Tongue (tissue), 2 donors: ENCODE measurements around the gene CAVIN2. TPM values are rescaled to one million over a fixed set of nuclear protein-coding genes. Genes with fewer than 3 reads are reported as not detected.

ENCODE experiments used
- DNase-seq: peaks from one replicate; pipeline ENCODE4 v3.0.0-alpha.2; 2015
- total RNA-seq: library from RNA; depleted of rRNA; stranded (reverse); fragments of >200 nt; gene quantifications from one replicate; pipeline ENCODE4 v1.2.3, GENCODE V29; 2014

The CAVIN2 gene
- total RNA-seq, 1 donor from 2014 or later: 75.5 TPM

DNA sequence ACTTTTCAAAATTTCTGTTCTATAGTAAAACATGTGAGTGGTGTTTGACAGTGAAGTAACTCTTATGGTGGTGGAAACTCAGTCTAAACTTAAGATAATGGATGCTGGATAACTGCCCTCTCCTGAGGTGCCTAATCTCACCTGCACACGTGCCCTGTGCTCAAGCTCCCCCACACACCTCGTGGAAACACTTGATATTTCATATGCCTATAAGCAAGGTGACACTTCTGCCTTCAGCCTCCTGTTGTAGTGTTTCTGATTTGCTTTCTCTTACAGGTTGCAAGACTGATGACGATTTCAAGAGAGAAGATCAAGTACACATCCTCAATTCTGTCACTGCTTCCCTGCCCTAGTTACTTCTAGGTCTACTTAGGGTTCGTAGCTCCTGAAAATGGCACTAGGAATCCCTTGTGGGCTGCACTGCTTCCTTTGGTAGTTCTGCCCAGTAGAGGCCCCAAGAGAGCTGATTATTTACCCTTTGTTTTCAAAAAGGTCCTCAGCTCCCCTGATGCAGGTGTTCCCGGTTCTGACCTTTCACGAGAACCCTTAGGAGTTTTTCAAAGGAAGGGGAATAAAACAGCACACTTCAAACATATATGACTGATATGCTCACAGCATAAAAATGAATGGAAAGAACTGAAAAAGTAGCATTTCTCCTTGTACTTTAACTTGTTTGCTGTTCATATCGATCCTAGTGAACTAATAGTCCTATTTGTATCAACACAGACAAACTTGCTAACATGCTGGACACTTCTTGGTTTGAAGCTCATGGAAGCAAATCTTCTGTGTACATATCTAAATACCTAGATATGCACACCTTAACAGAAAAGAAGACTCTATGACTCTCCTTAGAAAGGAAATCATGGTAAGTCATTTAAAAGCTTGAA is 6.7 kb downstream of the CAVIN2 start:
- DNase-seq: no peak

DNA sequence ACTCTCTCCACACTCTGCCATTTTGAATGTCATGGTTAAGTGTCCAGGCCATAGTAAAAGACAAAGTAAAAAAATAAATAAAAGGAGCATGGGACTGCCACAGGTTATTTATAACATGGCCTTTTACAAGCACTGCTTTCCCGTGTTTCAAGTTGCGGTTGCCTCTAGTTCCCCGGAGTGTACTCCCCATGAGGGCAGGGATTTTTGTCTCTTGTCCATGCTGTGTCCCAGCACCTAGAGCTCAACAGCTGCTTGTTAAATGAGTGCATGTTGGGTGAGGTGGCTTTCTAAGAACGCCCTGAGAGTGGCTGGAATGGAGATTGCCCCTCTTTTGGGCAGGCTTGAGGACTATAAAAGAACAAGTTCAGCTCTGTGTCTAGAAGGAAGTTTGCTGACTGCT is 8.4 kb downstream of the CAVIN2 start:
- DNase-seq: no peak

- no peak for DNase-seq
Measured at GRCh38 chr2:191836853-191837769, 9.8 kb downstream of the CAVIN2 start.

GRCh38 chr2:191836471-191836852 is 10.4 kb downstream of the CAVIN2 start:
- DNase-seq: no peak

GRCh38 chr2:191835539-191836350 is 11.1 kb downstream of the CAVIN2 start:
- no peak for DNase-seq

DNA sequence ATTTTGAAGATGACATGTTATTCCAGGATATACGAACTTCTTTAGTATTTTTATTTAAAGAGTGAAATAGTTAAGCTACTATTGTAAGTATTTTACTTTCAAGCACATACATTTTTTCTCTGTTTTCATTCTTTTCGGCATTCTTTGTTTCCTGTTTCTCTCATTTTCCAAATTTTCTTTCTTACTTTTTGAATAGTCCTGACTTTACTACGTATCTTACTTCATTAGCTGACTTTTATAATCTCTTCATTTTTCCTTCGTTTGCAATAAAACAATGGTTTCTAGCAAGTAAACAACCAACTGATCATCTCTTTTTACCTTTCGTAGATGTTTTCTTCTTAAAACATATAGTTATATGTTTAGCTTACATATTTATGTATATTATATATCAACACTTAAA is 11.8 kb downstream of the CAVIN2 start:
- DNase-seq: no peak

DNA sequence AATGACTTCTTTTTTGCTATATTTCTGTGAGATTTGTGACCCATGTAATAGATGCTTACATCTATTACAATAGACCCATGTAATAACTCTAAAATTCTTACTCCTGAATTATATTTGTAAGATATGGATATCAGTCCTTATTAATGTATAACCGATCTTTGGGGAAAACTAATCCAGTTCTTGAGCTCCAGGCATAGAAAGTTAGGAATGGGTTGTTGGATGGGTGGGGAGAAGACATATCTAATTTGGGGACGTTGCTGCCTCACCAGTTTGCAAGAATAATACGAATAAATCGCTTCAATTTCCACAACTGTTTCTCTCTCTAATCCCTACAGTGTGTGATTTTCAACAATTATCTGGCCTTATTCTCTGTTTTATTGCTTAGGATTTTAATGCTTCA is 13.5 kb downstream of the CAVIN2 start:
- no peak for DNase-seq

DNA sequence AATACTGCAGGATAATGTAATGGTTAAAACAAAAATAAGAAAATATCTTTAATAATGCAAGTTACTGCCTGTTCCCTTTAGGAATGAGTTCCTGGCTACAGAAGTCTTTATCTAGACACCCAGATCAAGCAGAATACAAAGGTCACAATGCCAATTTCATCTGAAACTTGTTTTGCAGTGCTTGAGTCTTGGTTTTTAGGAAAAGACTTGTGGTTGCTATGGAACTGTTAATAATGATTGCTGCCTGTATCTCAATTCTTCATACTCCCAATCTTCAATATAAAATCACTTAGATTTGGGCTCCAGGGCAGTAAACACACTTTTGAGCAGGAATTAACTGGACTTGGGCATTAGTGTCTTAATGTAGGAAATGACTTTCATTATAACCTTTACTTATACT is 14.2 kb downstream of the CAVIN2 start:
- DNase-seq: no peak

DNA sequence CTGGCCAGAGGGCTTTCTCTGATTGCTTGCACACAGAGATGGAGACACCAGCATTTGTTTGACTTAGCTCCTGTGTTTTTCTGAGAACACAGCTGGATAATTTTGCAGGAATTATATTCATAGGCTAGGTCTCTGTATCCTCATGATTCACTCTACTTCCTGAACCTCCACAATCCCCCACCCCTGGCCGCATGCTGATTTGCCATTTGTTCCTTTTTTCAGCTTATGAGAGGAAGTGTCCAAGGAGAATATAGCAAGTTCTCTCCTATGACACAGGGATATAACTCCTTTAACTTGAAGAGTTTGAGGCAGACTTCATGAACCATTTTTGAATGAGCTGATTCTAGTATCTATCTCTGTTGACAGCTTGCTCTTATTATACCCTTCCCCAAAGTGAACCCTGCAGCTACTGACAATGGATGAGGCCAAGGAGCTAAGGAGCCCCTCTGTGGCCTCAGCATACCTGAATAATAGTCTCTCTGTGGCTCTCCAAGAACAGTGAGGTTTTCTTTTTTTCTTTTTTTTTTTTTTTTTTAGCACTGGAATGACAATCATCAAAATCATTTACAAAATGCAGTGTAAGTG is 15.4 kb downstream of the CAVIN2 start:
- no peak for DNase-seq

DNA sequence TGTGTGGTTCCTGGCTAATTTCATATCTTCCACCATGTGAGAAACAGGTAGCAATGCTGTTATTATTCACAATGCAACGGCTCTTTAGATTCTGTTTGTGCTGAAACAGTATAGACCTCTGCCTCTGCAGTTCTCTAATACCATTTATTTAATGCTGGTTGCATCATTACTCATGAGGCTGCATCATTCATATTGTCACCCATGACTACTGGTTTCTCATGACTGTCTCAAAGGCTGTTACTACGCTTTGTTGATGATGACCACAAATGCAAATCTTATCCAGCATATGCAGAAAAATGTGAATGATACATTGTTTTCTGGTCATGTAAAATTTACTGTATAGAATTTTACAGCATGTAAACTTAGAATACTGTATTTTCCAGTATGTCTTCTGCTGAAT is 22.5 kb downstream of the CAVIN2 start:
- DNase-seq: no peak

DNA sequence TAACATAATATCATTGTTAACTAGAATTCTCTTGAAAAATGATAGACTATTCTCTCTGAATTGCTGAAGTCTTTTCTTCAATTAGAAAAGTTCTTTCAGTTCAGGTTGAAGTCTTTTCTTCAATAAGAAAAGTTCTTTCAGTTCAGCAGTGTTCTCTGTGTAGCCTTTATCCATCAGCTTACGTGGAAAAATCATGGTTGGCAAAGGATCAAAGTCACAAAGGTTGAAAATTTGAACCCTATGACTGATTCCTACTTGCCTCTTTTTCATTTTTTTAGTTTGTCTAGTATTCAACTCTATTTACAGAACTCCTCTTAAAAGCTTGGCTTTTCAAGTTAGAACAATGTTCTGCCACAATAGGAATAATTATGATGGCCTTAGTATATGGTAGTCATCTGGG is 25.8 kb downstream of the CAVIN2 start:
- no peak for DNase-seq

GRCh38 chr2:191818725-191819350 is 28.1 kb downstream of the CAVIN2 start:
- DNase-seq: no peak

- no peak for DNase-seq
Measured at GRCh38 chr2:191818133-191818532, 28.8 kb downstream of the CAVIN2 start.

GRCh38 chr2:191815010-191815409 is 31.9 kb downstream of the CAVIN2 start:
- DNase-seq: no peak

- DNase-seq: no peak
Measured at GRCh38 chr2:191813943-191814342, 32.9 kb downstream of the CAVIN2 start.

DNA sequence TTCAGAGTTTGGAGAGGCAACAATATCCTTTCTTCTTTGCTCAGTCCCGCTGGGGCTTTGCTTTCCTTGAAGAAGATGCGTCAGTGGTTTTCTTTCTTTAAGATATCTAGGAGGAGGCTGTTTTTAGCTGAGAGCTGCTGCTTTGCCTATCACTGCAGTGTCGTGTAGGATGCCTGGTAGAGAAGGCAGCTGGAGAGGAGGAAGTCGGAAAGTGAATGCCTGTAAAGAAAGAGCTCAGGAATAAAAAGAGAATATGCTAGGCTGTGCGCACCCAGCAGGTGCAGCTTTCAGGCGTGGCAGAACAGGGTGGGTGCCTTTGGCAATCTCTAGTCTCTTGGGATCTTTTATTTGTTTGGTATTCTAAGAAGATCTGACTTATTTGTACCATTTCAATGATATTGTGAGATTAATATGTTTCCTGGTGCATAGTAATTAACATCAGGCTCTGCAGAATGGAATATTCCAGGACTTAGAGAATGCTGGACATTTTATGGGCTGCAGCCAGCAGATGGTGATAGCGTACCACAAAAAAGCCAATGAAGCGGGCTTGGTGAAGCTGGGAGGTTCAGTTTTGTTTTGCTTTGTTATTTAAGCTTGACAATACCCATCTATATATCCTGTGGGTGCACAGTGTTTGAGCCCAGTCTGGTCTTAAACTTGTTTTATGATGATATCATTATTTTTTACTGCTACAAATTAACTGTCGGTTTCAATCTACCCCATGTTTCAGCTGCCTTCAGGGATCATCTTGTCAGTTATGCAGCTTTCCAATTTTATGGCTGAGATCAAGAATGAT is 34.9 kb downstream of the CAVIN2 start:
- peak; percentile 92 for DNase-seq

DNA sequence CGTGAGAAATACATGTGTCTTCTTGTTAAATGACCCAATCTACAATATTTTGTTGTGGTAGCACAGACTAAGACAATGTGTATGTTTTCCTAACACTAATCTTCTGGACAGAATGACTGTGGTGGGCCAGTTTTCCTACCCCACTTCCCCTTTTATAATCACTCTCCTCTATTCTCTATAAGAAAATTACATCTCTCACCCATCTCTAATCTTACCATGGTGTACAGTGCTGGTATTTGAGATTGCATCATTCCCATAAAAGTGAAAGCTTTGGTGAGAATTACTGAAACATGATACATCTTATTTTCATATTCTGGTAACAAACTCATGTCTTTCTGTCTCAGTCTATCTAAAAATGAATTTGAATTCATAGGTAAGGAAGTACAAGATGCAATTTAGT is 40.5 kb downstream of the CAVIN2 start:
- no peak for DNase-seq

- DNase-seq: no peak
Measured at GRCh38 chr2:191804766-191805165, 42.1 kb downstream of the CAVIN2 start.

DNA sequence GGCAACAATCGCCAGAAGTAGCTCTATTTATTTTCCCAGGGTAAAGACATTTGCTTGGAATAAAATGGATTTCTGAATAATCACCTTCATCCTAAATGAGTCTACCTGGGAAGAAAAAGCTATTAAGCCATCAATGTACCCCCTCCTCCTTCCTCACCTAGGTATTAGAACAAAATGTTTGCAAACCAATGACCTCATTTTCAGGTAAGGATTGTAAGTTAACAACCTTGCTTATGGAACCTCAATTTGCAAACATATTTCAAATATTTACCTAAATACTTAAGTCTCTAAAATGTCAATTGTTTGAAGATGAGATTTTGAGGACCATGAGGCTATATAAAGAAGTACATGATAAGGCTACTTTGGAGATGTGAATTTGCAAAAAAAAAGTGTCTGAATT is 43.9 kb downstream of the CAVIN2 start:
- no peak for DNase-seq

- no peak for DNase-seq
Measured at GRCh38 chr2:191802180-191802579, 44.7 kb downstream of the CAVIN2 start.

GRCh38 chr2:191800874-191801273 is 46.0 kb downstream of the CAVIN2 start:
- no peak for DNase-seq
